Measurements from ENCODE around the gene OLFML3.

DNA sequence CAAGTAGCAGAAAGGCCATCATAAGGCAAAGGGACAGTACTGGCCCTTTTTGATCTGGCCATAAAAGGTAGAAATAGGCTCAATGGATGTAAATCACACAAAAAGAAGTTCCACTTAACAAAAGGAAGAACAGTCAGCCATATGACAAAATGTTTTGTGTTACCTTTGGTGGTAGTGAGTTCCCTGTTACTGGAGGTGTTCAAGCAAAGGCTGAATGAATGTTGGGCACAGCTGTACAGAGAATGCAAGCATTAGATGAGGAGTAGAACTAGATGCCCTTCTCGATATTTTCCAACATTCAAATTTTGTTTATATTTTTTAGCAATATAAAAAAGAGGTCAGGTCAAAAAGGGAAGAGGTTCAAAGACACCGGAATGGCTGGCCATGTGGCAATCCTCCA is 20.0 kb downstream of the OLFML3 start:
- TF ChIP-seq CTCF (IDR thresholded peaks at IDR 0.05), result no peak
- no peak for TF ChIP-seq POLR2A (IDR thresholded peaks at IDR 0.05)

All from uterus (tissue), 2 donors.